HG03520 (cell line): ENCODE measurements around the gene CBX5.
"Not testable (repeated sequence)": the region's sequence is repeated elsewhere in the genome, so short reads cannot be mapped to it uniquely, and the experiment has no call there.

Source experiments
- ATAC-seq: cut with Tn5 transposase; IDR thresholded peaks from one replicate; pipeline ENCODE4 v1.9.1; 2021; ENCODE audit warnings: mild to moderate bottlenecking, moderate library complexity; ENCODE audit not compliant: unreplicated experiment

The CBX5 gene

DNA sequence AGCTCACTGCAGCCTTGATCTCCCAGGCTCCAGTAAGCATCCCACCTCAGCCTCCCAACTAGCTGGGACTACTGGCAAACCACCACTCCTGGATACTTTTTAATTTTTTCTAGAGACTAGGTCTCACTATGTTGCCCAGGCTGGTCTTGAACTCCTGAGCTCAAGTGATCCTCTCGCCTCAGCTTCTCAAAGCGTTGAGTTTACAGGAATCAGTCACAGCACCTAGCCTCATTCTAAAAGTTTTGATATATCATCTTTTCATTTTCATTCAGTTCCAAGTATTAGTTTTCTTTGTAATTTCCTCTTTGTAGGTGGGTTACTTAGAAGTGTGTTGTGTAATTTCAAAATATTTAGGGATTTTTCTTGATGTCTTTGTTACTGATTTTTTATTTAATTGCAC is 9.6 kb downstream of the CBX5 start:
- no peak for ATAC-seq

DNA sequence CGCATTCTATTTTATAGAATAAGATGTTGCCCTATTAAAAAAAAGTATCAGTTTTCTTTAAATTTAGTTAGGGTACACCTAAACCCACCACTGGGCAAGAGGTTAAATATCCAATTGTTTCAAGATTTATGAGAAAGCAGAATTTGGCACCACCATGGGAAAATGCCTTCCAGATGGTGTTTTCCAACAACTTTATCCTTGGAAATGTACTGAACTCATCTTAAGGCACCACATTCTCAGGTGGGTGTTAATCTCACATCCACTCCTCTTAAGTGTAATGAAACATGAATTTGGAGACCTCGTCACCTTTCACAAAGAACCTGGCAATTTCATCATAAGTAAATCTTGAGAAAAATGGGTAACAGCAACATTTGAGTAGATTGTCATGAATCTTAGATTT is 13.1 kb downstream of the CBX5 start:
- ATAC-seq = no peak

DNA sequence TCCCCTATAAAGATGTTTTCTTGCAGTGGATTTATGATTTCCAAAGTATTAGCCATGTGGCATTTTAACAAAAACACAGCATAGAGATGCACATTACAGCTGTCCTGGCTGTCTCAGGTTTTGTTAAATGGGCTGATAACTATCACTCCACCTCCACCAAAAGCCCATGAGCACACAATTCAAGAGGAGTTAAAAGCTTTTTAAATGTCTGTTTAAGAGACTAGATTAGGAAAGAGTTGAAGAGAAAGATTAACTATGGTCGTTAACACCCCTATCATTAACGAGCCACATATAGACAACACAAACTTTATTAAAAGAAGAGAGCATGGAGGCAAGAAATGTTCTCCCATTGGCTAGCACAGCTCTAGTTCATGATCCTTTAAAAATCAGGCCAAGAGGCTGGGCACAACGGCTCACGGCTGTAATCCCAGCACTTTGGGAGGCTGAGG is 14.5 kb downstream of the CBX5 start:
- ATAC-seq = no peak

DNA sequence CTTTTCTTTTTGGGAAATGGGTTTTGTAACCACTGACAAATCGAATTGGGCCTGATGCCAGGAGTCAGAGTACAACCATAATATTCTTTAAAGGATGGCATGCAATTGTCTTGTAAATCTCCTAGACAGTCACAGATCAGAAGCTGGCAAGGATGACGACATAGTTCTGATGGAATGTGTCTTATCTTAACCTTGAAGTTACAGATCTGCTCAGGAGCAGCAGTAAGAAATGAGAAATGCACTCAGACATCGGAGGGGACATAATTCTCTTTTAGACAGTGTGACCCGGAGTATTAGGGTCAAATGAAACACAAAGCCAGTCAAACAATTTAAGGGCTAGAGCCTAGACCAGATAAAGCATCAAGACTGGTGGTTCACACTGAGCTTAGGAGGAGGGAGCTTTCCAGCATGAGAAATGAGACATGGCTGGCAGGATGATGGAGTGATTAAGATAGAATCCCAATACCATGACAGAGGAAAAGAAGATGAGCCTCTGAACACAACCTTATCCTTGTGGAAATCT is 17.5 kb downstream of the CBX5 start:
- ATAC-seq = no peak

DNA sequence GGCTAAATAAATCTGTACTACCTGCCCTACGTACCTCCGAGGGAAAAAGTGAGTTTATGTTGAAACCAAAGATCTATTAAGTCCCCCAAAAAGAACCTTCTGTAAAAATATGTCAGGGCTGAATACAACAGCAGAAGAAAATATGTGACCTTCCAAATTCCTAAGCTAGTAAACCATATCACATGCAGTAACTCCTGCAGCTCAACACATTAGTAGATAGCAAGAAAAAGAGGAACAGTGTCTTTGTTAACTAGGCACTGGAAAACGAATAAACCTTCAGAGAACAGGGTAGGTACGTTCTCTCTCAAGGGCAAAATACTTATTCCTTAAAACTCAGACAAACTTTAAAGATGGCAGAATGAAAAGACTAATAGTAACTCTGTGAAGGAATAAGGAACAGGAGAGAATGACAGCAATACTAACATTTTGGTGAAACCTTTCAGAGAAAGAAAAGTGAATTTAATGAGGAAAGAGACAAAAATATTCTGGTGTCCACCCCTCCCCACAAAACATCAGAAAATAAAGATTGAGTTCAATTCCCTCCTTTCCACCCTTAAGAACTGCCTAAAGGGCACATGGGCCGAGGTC is 18.0 kb downstream of the CBX5 start:
- ATAC-seq = no peak

DNA sequence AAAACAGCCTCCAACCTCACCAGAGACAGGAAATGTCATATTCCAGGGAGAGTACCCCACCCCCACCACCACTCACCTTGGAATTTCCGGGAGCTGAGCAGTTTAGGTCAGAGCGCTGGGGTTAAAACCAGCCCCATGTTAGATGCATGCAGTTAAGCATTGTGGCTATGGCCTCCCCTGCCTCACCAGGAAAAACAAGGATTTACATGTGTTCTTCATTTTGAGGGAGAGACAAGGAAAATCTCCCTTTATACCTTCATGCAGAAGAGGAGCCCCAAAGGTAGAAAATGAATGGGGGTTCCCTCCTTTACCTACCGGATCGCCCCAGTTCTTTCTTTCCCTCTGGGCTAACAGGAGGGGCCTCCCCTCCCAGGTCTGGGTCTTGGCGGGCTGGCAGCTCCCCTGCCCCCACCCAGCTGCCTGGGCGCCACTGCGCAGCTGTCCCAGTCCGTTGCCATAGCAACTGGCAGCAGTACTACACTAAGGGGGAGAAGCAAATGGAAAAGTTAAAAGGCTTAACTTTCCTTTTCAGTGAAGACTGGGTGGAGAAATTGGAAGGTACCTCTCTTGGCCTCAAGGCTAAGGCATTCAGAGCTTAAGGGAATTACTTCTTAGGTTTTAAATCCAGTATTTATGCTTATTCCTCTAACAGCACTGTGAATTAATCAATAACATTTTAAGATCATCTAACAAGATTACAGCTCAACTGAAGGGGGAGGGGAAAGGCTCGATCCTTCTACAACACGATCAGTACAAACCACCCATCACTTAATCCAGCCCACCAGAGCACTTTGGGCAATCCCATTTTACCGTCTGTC is 20.5 kb downstream of the CBX5 start:
- peak; percentile 63 for ATAC-seq

DNA sequence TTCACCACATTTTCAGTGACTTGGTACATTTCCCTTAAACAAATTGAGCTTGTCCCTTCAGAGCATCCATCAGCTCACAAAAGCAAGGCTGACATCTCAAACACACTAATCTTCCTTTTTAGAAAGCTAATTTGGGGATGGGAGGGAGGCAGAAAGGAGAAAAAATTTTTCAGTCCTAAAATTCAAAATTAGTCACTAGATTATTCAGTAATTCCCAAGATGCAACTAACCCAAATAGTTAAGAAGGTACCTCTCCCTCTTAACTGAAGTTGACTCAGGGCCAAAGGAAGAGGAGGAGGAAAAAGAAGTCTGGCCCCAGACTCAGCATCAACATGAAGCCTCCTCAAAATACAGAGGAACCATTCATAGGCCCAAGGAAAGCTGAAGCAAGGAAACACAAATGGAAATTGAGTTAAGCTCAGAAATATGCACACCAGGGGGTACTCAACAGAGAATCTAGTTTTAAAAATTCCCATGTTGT is 21.7 kb downstream of the CBX5 start:
- ATAC-seq = no peak

DNA sequence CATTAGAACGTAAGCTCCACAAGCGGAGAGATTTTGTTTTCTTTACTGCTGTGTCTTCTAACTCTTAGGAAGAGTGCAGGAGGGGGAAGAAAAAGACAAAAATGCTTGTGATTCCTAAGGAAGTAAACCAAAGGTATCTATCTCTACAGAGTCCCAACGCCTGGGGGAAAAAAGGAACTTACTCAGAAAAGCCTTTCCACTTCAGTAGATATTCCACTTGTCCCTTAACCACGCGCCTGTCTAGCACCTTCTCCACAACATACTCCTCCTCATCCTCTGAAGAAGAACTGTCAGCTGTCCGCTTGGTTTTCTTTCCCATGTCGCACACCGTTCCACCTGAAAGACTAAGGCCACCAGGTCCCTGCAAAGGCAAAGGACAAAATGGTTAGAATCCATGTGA is 22.6 kb downstream of the CBX5 start:
- no peak for ATAC-seq

DNA sequence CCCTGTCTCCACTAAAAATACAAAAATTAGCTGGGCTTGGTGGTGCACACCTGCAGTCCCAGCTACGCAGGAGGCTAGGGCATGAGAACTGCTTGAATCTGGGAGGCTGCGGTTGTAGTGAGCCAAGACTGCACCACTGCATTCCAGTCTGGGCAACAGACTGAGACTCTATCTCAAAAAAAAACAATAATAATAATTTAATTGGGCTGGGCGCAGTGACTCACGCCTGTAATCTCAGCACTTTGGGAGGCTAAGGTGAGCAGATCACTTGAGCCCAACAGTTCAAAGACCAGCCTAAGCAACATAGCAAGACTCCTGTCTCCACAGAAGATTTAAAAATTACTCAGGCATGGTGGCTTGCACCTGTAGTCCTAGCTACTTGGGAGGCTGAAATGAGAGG is 26.7 kb downstream of the CBX5 start:
- ATAC-seq = no peak

DNA sequence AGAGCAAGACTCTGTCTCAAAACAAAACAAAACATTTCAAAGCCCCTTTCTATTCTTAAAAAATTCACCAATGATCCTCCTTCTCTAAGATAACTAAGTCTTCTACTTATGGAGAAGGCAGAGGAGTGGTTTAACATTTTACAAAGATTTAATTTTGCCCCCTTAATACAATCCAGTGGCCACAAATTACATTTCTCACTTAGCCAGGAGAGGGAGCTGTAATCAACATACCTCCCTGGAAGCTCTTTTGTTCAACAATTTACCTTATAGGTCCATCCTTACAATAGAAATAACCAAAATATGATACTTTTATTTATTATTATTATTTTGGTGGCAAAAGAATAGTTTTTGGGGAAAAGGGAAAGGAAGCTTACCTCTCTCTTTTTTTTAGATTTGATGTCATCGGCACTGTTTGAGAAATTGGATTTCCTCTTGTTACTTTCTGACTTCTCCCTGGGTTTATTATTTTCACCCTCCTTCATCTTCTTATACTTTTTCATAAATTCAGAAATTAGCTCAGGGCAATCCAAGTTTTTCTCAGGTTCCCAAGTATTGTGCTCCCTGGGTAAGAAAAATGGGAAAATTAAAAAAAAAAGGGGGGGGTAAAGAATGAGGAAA is 28.1 kb downstream of the CBX5 start:
- ATAC-seq = no peak

DNA sequence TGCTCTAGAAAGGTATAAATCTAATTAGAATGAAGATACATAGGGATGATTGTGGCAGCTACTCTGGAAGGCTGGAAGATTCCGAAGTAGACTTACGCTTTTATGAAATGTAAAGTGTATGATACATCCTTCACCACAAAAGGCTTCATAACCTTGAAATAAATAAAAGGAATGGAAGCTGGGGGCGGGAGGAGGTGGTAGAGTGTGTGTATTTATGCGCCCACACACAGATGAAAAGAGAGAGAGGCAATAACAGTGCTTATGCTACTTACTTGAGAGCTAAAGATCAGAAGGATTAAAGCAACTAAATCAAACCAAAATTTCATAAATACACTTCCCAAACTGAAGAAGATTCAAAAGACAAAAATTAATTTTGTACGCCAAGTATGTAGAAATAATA is 30.4 kb downstream of the CBX5 start:
- ATAC-seq = no peak

DNA sequence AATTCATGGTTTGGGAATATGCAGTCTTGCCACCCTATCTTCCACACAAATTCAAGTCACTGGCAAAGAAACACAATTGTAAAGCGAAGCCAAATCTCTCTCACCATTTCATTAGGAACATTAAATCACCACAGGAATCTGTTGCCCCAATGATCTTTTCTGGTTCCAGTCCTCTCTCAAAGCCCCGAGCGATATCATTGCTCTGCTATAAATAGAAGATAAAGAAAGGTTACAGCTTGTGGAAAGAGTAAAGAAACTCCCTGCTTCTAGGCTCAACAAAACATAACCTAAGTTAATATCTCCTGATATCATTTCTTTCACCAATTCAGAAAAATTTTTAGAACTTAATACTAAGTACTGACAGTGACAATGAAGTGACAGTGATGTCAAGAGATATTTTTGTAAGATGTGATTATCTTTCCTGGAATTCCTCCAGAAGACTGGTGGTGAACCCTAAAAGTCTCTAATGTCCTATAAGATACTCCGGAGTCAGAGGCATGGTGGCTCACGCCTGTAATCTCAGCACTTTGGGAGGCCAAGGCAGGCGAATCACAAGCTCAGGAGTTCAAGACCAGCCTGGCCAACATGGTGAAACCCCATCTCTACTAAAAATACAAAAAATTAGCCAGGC is 33.8 kb downstream of the CBX5 start:
- ATAC-seq = no peak

DNA sequence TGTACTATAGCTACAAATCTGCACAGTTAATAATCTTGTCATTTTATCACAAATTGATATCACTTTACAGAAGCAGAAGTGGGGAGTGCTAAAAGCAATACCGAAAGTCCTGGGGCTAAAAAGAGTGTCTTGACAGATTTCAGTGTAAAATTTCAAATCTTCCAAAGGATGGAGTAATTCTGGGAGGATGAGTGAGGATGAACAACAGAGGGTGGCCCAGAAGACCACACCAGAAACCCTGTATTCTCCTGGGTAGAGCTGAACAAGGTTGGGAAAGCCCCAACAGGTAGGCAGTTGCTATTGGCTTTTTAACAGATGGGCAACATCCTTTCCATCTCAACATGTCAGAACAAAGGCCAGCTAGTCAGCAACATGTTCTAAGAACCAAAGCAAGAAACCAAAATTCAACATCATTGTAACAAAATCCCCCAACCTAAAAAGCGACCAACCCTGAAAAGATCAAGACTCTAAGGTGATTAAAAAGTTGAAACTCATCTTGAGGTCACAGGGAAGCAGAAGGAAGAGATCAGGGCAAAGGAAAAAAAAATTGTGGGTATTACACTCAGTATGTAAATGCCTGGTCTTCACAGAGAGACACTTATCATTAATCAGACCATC is 38.8 kb downstream of the CBX5 start:
- ATAC-seq = no peak

DNA sequence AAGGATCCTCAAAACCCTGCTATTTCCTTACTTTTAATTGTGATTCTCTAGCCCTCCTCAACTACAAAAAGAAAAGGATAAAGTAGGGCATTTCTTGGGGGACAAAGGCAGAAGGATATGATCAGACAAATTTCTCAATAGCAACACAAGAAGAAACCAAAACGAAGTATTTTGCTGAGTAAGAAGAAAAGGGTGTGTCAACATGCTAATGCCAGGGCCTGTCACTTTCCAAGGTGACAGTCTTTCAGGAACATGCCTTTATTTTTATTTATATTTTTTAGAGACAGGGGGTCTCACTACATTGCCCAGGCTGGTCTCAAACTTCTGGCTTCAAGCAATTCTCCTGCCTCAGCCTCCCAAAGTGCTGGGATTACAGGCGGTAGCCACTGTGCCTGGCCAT is 39.8 kb downstream of the CBX5 start:
- no peak for ATAC-seq

DNA sequence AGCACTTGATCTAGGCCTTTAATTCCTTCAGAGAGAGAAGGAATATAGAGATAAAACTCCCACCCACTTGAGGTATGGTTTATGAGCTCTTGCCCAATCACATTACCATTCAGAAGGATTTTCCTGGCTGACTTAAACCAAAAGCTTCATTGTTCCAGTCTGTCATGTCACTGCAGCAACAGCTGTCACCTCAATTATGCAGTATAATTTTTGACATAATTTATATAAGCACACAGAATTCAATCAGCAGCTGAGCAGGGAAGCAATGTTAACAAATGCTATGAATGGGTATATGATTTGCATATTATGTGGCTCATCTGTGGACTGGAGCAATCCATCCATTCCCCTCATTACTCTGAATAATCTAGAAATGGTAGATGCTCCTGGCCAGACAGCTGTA is 40.3 kb downstream of the CBX5 start:
- no peak for ATAC-seq

DNA sequence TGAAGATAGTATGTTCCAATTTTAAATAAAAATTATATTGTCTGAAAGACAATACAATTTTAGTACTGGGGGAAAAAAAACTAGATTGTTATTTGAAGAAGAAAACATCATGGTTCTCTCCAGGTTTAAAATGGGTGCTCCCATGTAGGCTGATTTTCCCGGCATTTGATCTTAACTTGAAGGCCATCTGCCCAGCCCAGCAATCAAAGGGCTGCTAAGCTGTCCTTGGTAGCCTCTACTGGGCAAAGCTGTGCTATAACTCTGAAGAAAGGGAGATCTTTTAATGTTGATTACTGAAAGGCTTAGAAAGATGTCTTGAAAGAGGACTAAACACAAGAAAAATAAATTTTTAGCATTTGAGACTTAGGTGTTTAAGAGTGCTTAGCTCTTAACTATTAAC is 41.4 kb downstream of the CBX5 start:
- ATAC-seq = no peak

DNA sequence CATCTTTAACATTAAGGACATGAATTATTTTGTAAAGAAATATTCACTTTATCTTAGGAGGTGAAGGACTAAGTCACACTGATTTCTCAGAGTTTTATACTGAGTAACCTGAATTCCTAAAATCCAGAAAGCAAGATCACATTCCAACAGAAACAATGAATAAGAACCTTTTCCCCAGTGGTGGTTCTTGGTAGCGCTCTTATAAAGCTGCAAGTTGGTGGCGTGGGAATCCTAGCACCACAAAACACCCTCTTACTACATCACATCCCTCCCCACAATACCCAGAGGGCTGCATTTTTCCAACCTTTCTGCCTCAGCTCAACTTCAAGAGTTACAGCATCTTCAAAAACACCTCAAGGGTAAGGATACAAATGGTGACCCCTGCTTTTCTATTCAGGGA is 47.1 kb downstream of the CBX5 start:
- ATAC-seq = no peak

DNA sequence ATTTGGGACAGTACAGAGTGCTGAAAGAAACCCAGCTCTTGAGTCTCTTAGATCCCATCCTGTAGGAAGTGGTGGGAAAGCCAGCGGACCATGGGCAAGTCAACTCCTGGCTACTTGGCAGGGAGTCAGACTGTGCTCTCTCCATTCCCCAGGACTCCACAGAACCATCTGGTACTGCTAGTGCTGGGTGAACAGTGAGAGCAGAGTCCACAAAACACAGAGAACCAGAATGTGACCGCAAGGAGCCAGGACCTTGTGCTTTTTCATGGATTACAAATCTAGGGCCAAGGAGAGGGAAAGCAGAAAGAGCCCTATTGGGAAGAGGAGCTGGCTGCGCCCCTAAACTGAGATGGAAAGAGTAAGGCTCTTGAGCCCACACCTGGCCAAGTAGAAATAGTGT is 48.7 kb downstream of the CBX5 start:
- ATAC-seq = not testable (repeated sequence)

DNA sequence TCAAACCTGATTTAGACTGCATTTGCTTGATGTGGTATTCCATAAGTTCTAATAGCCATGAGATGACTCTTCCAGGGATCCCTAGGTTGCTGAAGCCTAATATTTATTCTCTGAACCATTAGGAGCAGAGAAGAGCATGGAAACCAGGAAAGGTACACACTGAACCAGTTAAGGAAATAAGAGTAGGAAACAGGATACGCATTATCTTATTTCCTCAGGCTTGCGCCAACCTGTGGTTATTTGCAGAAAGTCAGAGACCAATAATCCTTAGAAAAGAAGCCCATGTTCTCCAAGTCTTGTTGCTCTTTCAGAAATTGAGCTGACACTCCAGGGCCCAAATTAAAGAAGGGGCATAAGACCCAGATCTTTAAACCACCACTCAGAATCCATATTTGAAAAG is 49.4 kb downstream of the CBX5 start:
- no peak for ATAC-seq

DNA sequence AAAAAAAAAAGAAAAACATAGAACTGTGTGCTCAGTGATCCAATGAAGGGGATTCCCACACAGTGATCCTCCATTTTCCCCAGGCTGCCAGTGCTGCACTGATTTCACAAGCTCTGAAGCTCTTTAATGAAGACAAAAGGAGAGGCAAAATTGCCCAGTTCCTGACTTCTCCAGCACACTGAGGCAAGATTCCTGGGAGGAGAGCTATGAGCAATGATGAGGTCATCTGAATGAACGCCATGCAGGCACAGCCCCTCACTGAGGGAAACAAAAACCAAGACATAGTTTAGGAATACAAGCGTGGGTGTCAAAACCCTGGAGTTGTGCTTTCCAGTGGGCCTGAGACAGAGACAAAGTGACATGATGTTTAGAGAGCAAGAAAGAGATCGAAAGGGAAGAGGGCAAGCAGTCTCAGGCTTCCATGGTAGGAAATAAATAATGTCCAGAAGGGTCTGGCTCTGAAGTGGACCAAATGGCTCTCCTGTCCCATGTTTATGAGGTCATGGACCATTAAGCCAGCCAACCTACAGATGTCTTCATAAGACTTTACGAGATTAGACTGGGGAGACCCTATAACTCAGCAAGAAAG is 50.2 kb downstream of the CBX5 start:
- no peak for ATAC-seq

DNA sequence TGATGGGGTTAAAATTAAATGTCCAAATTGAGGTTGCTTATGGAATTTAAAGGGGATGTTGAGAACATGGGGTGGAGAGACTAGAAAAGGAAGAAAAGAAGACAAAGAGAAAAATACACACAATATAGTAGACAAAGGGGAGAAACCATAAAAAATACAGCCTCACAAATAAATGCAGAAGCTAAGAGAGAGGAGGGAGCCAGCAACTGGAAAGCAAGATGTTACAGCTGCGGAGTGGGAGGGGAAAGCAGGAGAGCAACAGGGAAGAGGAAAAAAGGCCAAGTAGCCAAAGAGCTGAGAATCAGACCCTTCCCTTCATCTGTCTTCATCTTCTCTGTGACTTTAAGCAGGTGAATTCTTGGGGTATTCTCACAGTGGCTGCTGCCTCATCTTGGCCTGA is 51.5 kb downstream of the CBX5 start:
- ATAC-seq = no peak
